Limb (tissue), 2 donors: ENCODE results near the gene FXYD1.
"Not testable (repeated sequence)": the region's sequence is repeated elsewhere in the genome, so short reads cannot be mapped to it uniquely, and the experiment has no call there.

Experiments used
- DNase-seq, 2 donors: peaks; one replicate each; pipeline ENCODE4 v3.0.0-alpha.2; 2016; ENCODE audit errors: extremely low spot score in 2 of 2

The FXYD1 gene

DNA sequence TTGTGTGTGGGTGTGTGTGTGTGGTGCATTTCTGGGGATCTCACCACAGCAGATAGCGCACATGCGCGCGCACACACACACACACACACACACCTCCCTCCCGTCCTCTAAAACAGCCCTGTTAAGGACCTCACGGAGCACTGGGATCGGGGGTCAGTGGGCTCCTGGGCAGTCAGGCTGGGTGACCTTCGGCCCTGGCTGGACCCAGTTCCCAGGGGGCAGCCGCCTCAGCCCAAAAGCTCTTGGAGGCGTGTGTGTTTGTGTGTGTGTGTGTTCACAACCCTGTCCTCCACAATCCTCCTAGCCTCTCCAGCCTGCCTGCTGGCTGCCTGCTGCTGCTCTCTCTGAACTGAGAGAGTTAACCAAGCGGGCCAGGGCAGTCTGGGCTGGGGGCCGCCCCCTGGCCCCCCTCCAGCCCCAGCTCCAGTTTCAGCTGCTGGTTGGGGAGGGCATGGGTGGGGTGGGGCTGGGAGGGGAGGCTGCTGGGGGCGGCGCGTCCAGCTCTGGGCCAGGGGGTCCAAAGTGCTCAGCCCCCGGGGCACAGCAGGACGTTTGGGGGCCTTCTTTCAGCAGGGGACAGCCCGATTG, at the start of gene FXYD1:
Gene FXYD1 (plus strand): TSS at position 520 of the 588 bp plus-strand sequence. CDS start 1,256 bp downstream, outside the sequence.
- DNase-seq: peak in 1 of 2 donors; percentile 70

DNA sequence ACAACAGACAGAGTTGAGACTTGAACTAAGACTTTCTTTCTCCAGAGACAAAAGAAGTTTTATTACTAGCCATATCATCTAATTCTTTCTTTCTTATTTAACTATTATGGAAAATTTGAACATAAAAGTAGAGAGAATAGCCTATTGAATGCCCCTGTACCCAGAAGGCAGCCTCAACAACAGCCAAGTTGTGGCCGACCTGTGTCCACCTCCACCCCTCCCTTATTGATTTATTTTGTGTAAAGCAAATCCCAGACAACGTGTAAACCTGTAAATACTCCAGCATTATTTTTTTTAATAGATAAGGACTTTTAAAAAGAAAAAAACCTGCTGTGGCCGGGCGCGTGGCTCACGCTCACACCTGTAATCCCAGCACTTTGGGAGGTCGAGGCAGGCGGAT, 49.1 kb upstream of the FXYD1 start:
- no peak for DNase-seq

DNA sequence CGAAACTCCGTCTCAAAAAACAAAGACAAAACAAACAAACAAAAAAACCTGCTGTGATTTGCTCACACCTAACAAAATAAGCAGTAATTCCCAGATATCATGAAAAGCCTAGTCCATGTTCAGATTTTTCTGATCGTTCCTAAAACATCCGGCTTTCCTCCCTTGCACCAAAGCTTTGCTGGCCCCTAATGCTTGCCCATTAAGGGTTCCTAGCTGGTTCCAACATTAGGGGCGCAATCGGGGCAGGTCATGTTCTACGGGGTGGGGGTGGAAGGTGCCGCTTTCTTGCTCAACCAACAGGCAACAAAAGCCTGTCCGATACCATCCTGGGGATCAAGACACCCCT, 48.5 kb upstream of the FXYD1 start:
- no peak for DNase-seq

DNA sequence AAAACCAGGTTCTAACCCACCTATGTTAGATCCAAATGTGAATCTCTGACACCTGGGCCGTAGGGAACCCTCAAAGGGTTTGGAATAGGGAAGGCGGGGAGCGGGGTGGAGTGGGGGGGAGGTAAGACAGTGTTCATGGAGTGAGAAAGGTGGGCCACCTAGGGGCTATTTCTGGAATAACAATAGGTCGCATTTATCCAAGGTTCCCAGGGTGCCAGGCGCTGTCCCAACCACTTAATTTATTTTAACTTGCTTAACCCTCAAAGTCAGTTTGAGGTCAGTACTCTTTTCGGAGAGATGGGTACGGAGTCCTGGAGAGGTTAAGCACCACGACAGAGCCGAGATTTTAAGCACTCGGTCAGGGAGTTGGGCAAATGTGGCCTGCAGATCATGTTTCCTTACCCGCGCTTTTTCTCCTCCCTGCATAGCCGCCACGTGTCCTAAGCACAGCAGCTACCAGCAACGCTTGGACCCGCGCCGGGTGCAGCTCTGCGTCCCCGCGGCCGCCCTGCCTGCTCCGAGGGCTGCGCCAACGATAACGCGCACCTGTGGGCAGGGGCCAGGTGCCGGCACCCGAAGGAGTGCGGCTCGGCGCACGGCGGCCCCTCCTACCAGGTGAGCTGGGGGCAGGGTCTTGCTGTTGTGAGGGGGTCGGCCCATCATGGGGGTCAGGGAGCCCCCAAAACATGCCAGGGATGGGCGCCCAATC, 48.0 kb upstream of the FXYD1 start:
- DNase-seq: peak; percentile 55 to 69

DNA sequence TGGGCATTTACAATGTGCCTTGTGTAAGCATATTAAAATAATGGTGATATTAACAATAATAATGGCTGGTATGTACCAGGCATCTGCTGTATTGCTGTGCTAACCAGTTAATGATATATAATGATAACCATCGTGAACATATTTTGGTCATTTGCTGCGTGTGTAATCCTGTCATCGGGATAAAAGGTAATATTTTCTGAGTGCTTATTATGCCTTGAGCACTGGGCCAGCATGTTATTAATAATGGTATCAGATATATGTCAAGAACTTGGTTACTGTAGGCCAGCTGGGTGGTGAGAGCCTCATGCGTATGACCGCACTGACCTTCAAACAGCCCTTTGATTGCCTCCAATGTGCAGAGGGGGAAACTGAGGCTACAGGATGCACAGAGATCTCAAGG, 45.2 kb upstream of the FXYD1 start:
- DNase-seq: no peak

DNA sequence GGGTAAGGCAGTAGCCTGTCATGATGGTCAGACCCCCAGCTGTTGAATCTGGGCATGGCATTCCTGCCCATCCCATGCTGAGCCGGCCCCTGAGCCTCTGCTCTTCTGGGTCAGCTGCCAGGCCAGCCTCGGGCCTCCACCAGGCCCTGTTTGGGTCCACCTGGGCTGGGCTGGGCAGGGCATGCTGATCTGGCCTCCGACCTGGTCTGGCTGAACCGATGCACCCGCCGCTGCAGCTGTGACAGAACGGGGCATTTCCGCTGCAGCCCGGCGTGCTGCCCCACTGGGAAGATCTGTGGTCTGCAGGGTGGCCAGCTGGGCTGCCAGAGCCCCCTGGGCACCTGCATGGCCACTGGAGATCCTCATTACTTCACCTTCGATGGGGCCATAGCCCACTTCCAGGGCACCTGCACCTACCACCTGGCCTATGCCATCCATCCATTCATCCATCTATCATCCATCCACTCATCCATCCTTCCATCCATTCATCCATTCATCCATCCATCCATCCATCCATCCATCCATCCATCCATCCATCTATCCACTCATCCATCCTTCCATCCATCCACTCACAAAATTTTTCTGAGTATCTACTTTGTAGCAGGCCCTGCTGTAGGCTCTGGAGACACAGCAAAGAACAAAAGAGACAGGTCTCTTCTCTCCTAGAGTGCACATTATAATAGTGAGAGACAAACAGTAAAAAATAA, 44.5 kb upstream of the FXYD1 start:
- DNase-seq: no peak

DNA sequence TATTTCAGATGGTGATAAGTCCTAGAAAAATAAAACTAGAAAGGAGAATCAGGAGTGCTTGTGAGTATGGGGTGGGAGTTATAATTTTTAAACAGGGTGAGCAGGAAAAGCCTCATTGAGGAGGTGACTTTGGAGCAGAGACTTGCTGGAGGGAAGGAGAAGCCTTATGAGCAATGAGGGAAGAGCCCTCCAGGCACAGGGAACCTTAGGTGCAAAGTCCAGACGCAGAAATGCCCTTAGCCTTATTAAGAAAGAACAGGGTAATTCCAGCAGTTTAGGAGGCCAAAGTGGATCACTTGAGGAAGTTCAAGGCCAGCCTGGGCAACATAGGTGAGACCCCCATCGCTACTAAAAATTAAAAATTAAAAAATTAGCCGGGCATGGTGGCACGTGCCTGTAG, 44.0 kb upstream of the FXYD1 start:
- DNase-seq: no peak

GRCh38 chr19:35095667-35096368, 42.8 kb upstream of the FXYD1 start:
- DNase-seq: no peak

DNA sequence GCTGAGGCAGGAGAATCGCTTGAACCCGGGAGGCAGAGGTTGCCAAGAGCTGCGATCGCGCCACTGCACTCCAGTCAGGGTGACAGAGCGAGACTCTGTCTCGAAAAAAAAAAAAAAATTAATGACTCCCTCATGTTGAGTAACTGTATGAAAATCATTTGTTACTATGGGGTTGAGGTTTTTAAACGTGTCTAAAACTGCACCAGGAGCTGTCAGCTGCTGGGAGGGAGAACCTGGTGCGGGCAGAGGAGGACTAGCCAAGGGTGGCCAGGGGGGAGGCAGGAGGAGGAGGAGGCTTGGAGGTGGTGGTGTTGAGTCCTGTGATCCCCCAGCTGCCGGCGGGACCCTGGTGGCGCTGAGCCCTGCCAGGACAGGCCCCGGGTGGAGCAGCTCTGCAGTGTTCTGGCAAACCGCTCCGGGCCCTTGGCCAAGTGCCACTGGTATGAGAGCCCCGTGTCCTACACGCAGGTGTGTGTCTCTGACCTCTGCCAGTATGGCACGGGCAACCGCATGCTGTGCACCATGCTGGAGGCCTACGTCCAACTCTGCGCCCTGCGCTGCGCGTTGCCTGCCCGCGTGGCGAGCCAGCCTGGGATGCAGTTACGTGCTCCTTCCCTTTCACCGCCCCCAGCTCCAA, 40.1 kb upstream of the FXYD1 start:
- no peak for DNase-seq

DNA sequence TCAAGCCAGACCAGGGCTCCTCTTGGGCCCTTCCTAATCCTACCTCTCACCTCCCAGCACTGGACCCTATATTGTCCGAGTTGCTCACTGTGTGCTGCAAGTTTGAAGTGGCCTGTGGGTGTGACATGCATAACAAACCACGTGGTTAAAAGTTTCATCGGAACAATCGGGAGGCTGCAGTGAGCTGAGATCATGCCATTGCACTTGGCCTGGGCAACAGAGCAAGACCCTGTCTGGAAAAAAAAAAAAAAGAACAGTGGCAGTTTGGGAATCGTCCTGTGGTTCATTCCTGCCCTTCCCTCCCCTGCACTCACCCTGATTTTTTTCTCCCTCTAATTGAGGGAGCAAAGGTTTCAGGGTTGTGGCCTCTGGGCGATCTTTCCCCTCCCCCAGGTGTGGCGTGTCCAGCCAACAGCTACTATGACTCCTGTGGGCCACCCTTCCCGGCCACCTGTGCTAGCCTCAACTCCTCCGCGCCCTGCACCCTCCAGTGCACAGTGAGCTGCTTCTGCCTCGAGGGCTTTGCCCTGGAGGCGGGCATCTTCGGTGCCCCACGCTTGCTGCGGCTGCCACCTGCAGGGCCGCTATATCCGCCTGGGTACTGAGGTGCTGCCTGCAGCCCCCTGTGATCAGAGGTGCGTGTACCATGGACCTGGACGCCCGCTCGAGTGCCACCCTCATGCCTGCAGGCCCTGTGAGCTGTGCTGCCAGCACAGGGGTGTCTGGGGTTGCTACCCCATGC, 39.3 kb upstream of the FXYD1 start:
- no peak for DNase-seq

GRCh38 chr19:35099897-35100275, 38.7 kb upstream of the FXYD1 start:
- no peak for DNase-seq

DNA sequence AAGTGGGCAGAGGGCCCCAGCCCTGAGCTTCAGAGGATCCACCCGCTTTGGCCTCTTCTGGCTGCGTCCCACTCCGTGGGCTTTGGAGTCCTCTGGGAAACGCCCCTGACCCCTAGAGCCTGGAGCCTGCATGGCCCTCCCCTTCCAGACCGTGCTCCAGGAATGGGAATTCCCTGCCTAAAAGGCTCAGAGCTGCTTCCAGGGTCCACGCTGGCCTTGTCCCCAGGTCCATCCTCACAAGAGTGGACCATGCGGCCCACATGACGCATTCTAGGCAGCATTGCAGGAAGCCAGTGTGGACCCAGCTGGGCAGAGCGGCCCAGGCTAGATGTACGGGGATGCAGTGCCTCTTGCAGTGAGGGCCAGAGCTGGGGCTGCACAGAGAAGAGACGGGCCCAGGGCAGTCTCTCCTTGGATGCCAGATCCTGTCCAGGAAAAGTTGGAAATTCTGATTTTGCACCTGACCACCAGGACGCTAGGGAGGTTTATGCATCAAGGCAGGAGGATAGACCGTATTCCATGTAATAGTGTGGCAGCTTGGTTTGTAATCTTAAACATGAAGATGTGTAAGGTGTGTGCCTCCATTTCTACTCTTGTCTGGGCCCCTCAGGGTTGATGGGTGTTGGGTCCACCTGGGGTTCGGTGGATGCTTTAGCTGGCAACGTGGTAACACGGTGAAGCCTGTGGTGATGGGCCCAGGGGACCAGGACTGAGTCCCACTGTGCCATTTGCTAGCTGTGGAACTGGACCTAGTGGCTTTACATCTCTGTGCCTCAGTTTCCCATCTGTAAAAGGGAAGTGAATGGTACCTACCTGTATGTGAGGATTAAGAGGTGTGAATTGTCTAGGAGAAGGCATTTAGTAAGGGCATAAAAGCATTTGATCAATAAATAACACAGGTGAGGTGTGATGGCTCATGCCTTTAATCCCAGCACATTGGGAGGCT, 37.8 kb upstream of the FXYD1 start:
- no peak for DNase-seq

GRCh38 chr19:35101949-35102348, 36.7 kb upstream of the FXYD1 start:
- DNase-seq: not testable (repeated sequence)

- not testable (repeated sequence) for DNase-seq
Observed at GRCh38 chr19:35103614-35104013, 35.0 kb upstream of the FXYD1 start.

DNA sequence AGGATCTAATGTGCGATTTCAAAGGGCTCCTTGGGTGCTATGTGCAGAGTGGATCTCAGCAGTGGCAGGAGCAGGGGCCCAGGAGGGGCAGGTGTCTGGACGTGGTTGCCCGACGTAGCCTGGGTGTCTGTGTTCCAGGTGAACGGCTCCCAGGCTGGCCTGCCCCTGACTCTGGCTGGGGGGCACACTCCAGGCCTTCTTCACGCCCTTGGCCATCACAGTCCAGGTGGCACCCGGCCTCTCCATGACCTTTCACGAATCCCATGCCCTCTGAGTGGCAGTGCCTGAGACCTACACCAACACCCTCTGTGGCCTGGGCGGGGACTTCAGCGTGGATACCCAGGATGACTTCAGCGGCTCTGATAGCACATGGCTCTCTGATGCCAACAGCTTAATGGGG, 34.3 kb upstream of the FXYD1 start:
- no peak for DNase-seq

DNA sequence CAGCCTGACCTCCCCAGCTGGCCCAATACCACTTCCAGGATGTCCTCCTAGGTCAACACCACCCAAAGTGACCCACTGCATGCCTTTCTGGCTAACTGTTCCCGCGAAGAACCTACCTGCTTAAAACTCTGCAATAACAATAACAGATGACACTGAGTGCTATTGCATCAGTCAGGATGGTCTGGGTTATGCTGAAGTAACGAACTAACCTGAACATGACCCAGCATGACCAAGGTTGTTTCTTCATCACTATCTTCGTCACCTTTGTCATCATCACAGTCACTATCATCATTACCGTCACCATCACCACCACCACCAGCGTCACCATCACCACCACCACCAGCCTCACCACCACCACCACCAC, 33.6 kb upstream of the FXYD1 start:
- no peak for DNase-seq

GRCh38 chr19:35105411-35106290, 33.0 kb upstream of the FXYD1 start:
- DNase-seq: no peak

GRCh38 chr19:35106291-35106583, 32.4 kb upstream of the FXYD1 start:
- DNase-seq: no peak

DNA sequence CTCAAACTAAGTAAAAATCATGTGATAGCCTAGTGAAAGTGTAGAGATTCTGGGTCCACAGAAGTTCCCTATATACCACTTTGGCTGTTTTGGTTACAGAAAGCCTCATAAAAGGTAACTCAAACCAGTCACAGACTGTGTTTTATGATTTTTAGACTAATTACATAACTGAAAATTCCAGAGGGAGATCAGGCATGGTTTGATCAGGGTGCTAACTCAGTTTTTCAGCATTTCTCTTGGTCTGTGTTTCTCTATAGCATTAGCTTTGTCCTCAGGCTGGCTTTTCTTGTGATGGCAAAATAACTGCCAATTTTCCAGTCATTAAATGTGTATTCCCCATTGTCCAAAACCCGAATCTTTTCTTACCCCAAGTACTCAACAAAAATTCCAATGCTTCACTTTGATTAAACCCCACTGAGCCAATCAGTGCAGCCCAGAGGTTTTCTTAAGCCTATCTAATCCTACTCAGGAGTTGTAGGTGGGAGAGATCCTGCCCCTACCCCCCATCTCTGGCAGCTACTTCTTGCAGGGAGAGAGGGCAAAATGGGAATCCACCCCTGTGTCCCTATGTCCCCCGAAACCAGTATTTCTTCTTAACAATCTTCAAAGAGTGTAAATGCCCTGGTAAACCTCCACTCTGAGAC, 31.6 kb upstream of the FXYD1 start:
- no peak for DNase-seq
